Trophoblast cell (in vitro differentiated cells and primary cell): Measurements from ENCODE around the gene CDC20.

ENCODE experiments used
- DNase-seq, 2 donors: peaks; one replicate each; pipeline ENCODE4 v3.0.0-alpha.2; 2016
- H2AFZ ChIP-seq: 2 replicates; pipeline ENCODE4 v1.6.1; 2013; ENCODE audit warnings: low read length, moderate library complexity, mild to moderate bottlenecking; ENCODE audit not compliant: insufficient read depth, poor library complexity
- H2AK5ac ChIP-seq: 2 replicates; pipeline ENCODE4 v1.6.1; 2013; ENCODE audit warnings: mild to moderate bottlenecking, low read length
- H2BK120ac ChIP-seq: 2 replicates; pipeline ENCODE4 v1.6.1; 2013; ENCODE audit warnings: low read length, mild to moderate bottlenecking, moderate library complexity; ENCODE audit not compliant: insufficient read depth, poor library complexity
- H2BK12ac ChIP-seq: 2 replicates; pipeline ENCODE4 v1.6.1; 2013; ENCODE audit warnings: mild to moderate bottlenecking, low read length, moderate library complexity
- H2BK5ac ChIP-seq: 2 replicates; pipeline ENCODE4 v1.6.1; 2013; ENCODE audit warnings: low read length, low read depth, moderate library complexity, mild to moderate bottlenecking; ENCODE audit not compliant: poor library complexity
- H3K14ac ChIP-seq: 2 replicates; pipeline ENCODE4 v1.6.1; 2013; ENCODE audit warnings: mild to moderate bottlenecking, low read length
- H3K18ac ChIP-seq: 2 replicates; pipeline ENCODE4 v1.6.1; 2013; ENCODE audit warnings: mild to moderate bottlenecking, low read length
- H3K23ac ChIP-seq: 2 replicates; pipeline ENCODE4 v1.6.1; 2013; ENCODE audit warnings: low read length
- H3K27ac ChIP-seq: 2 replicates; pipeline ENCODE4 v1.5.1; 2013; ENCODE audit warnings: low read depth, mild to moderate bottlenecking, inconsistent platforms, low read length, moderate library complexity
- H3K27me3 ChIP-seq: 2 replicates; pipeline ENCODE4 v1.6.1; 2013; ENCODE audit warnings: inconsistent platforms, mild to moderate bottlenecking, low read length, moderate library complexity; ENCODE audit not compliant: insufficient read depth
- H3K36me3 ChIP-seq, 2 experiments: 1 replicate in 1 of 2; 2 replicates in 1 of 2; pipeline ENCODE4 v1.6.1; 2013; ENCODE audit warnings: low read length in 2 of 2, mild to moderate bottlenecking in 2 of 2, moderate library complexity in 1 of 2; ENCODE audit not compliant: insufficient read depth in 2 of 2, control insufficient read depth in 1 of 2
- H3K4ac ChIP-seq: 2 replicates; pipeline ENCODE4 v1.6.1; 2013; ENCODE audit warnings: low read depth, mild to moderate bottlenecking, low read length, moderate library complexity
- H3K4me1 ChIP-seq, 2 experiments: 1 replicate in 1 of 2; 2 replicates in 1 of 2; pipeline ENCODE4 v1.6.1; 2013; ENCODE audit warnings: low read length in 2 of 2, mild to moderate bottlenecking in 2 of 2, moderate library complexity in 1 of 2; ENCODE audit not compliant: insufficient read depth in 2 of 2, control insufficient read depth in 1 of 2
- H3K4me2 ChIP-seq: 2 replicates; pipeline ENCODE4 v1.6.1; 2013; ENCODE audit warnings: inconsistent platforms, mild to moderate bottlenecking, low read length, moderate library complexity
- H3K4me3 ChIP-seq: 2 replicates; pipeline ENCODE4 v1.5.1; 2013; ENCODE audit warnings: mild to moderate bottlenecking, low read depth, low read length, inconsistent platforms
- H3K79me1 ChIP-seq: one replicate; pipeline ENCODE4 v1.6.1; 2013; ENCODE audit warnings: low read length
- H3K79me2 ChIP-seq: 2 replicates; pipeline ENCODE4 v1.6.1; 2013; ENCODE audit warnings: low read length, mild to moderate bottlenecking; ENCODE audit not compliant: control insufficient read depth, insufficient read depth, poor library complexity
- H3K9ac ChIP-seq: 2 replicates; pipeline ENCODE4 v1.6.1; 2013; ENCODE audit warnings: mild to moderate bottlenecking, low read length
- H3K9me3 ChIP-seq: 2 replicates; pipeline ENCODE4 v1.6.1; 2013; ENCODE audit warnings: low read depth, mild to moderate bottlenecking, control low read depth, inconsistent platforms, low read length; ENCODE audit not compliant: insufficient read depth
- H4K12ac ChIP-seq: 2 replicates; pipeline ENCODE4 v1.6.1; 2013; ENCODE audit warnings: low read depth, mild to moderate bottlenecking, low read length, moderate library complexity
- H4K8ac ChIP-seq: 2 replicates; pipeline ENCODE4 v1.6.1; 2013; ENCODE audit warnings: low read depth, mild to moderate bottlenecking, low read length, moderate library complexity
- H4K91ac ChIP-seq: one replicate; pipeline ENCODE4 v1.6.1; 2013; ENCODE audit warnings: low read depth, mild to moderate bottlenecking, low read length, moderate library complexity
- WGBS: extraction: QIAGEN DNeasy Blood & Tissue Kit; methylation state at CpG from one replicate; pipeline ENCODE4 v1.1.7; 2013; ENCODE audit warnings: missing lambda C conversion rate; ENCODE audit not compliant: insufficient read length, insufficient coverage; ENCODE audit errors: extremely low coverage; 5-methylcytosine and 5-hydroxymethylcytosine counted together

CDC20 gene

GRCh38 chr1:43315963-43316737, 42.6 kb upstream of the CDC20 start:
- no CpG with 5 or more reads among the region's 10 CpGs for WGBS
- Histone ChIP-seq H2AK5ac (no peak overlapping the region), H3K27ac (no peak overlapping the region), H3K36me3 (no peaks in the 10 kb centered on the region), H2BK12ac (no peak overlapping the region), H4K12ac (no peak overlapping the region), H3K27me3 (no peaks in the 10 kb centered on the region), H3K4ac (no peak overlapping the region), H2AFZ (no peak overlapping the region), H3K4me2 (no peak overlapping the region), H2BK5ac (no peak overlapping the region), H3K23ac (no peak overlapping the region), H4K91ac (no peak overlapping the region), H3K14ac (no peak overlapping the region), H3K9ac (no peak overlapping the region), H2BK120ac (no peak overlapping the region), H4K8ac (no peak overlapping the region), H3K79me2 (no peaks in the 10 kb centered on the region), H3K4me1 (no peaks in the 10 kb centered on the region), H3K9me3 (no peaks in the 10 kb centered on the region), H3K4me3 (no peak overlapping the region), H3K18ac (no peak overlapping the region), H3K79me1 (no peaks in the 10 kb centered on the region)
- no peak for DNase-seq

GRCh38 chr1:43316738-43317520, 41.9 kb upstream of the CDC20 start:
- Histone ChIP-seq H3K23ac (no peak overlapping the region), H3K4me1 (peaks cover 5% of the 10 kb centered on the region in 2 experiments), H4K8ac (no peak overlapping the region), H3K79me1 (no peaks in the 10 kb centered on the region), H3K4me3 (no peak overlapping the region), H3K14ac (no peak overlapping the region), H3K79me2 (no peaks in the 10 kb centered on the region), H3K27ac (no peak overlapping the region), H2BK120ac (no peak overlapping the region), H4K12ac (no peak overlapping the region), H3K4me2 (no peak overlapping the region), H2BK12ac (no peak overlapping the region), H3K9ac (no peak overlapping the region), H2AFZ (no peak overlapping the region), H3K36me3 (no peaks in the 10 kb centered on the region), H3K18ac (no peak overlapping the region), H4K91ac (no peak overlapping the region), H3K27me3 (no peaks in the 10 kb centered on the region), H3K4ac (no peak overlapping the region), H2BK5ac (no peak overlapping the region), H2AK5ac (no peak overlapping the region), H3K9me3 (no peaks in the 10 kb centered on the region)
- WGBS, result no CpG with 5 or more reads among the region's 16 CpGs
- DNase-seq, result no peak

GRCh38 chr1:43317817-43318471, 40.8 kb upstream of the CDC20 start:
- Histone ChIP-seq H2BK12ac (no peak overlapping the region), H3K18ac (no peak overlapping the region), H3K4me3 (no peak overlapping the region), H3K79me2 (no peaks in the 10 kb centered on the region), H3K27me3 (no peaks in the 10 kb centered on the region), H3K14ac (no peak overlapping the region), H2AK5ac (no peak overlapping the region), H3K9me3 (no peaks in the 10 kb centered on the region), H3K4me2 (no peak overlapping the region), H4K12ac (no peak overlapping the region), H3K4me1 (peaks cover 5% of the 10 kb centered on the region in 2 experiments), H2BK120ac (no peak overlapping the region), H4K8ac (no peak overlapping the region), H3K27ac (no peak overlapping the region), H3K9ac (no peak overlapping the region), H2BK5ac (no peak overlapping the region), H2AFZ (no peak overlapping the region), H3K4ac (no peak overlapping the region), H3K36me3 (no peaks in the 10 kb centered on the region), H3K23ac (no peak overlapping the region), H4K91ac (no peak overlapping the region), H3K79me1 (no peaks in the 10 kb centered on the region)
- WGBS, result no CpG with 5 or more reads among the region's 15 CpGs
- DNase-seq, result peak in 1 of 2 donors; percentile 19

- Histone ChIP-seq H2BK5ac (no peak overlapping the region), H3K18ac (no peak overlapping the region), H3K14ac (no peak overlapping the region), H4K91ac (no peak overlapping the region), H3K27me3 (no peaks in the 10 kb centered on the region), H3K9me3 (no peaks in the 10 kb centered on the region), H2BK12ac (no peak overlapping the region), H3K9ac (no peak overlapping the region), H4K12ac (no peak overlapping the region), H3K79me1 (no peaks in the 10 kb centered on the region), H3K4me1 (peaks cover 5% of the 10 kb centered on the region in 2 experiments), H2AK5ac (no peak overlapping the region), H3K27ac (no peak overlapping the region), H4K8ac (no peak overlapping the region), H2BK120ac (no peak overlapping the region), H2AFZ (no peak overlapping the region), H3K36me3 (no peaks in the 10 kb centered on the region), H3K4me3 (no peak overlapping the region), H3K4ac (no peak overlapping the region), H3K79me2 (no peaks in the 10 kb centered on the region), H3K23ac (no peak overlapping the region), H3K4me2 (no peak overlapping the region)
- peak in 1 of 2 donors; percentile 45 for DNase-seq
- WGBS, result no CpG with 5 or more reads among the region's 4 CpGs
These were observed 40.0 kb upstream of the CDC20 start for GRCh38 chr1:43318831-43319230.
